HepG2 (cell line): ENCODE measurements around the gene FAT1. TPM values are rescaled to one million over a fixed set of nuclear protein-coding genes. Genes with fewer than 3 reads are reported as not detected.
A peak's percentile ranks its signal among the peaks of the same experiment; 100 is the strongest.

ENCODE experiments used
- FOXA1 ChIP-seq, 2 experiments: fragments of 450-650 bp in 1 of 2; sonication (generic) in 1 of 2; formaldehyde crosslinking in 1 of 2; IDR thresholded peaks; 2 replicates each; pipeline versions ENCODE4 v1.4.0 to v1.6.1; 2016 to 2020; ENCODE audit warnings: missing genetic modification reagents in 1 of 2
- GABPA ChIP-seq, 2 experiments: IDR thresholded peaks; 2 replicates each; pipeline ENCODE4 v1.6.1; 2011 to 2016; ENCODE audit warnings: low read depth in 2 of 2, low read length in 1 of 2, missing biosample characterization in 1 of 2, missing genetic modification characterization in 1 of 2
- KIAA2018 ChIP-seq: sonication (generic); formaldehyde crosslinking; IDR thresholded peaks from 2 replicates; pipeline ENCODE4 v1.5.0; 2020; ENCODE audit warnings: mild to moderate bottlenecking, missing genetic modification reagents, borderline replicate concordance
- NFE2L1 ChIP-seq: sonication (generic); formaldehyde crosslinking; IDR thresholded peaks from 2 replicates; pipeline ENCODE4 v1.4.0; 2020; ENCODE audit warnings: missing genetic modification reagents, mild to moderate bottlenecking, borderline replicate concordance
- NR1H2 ChIP-seq: sonication (generic); formaldehyde crosslinking; IDR thresholded peaks from 2 replicates; pipeline ENCODE4 v1.8.1; 2022; ENCODE audit warnings: low read depth, missing genetic modification reagents, borderline replicate concordance
- REL ChIP-seq: sonication (generic); formaldehyde crosslinking; conservative IDR thresholded peaks from 2 replicates; pipeline ENCODE4 v1.8.0; 2022; ENCODE audit warnings: mild to moderate bottlenecking, missing genetic modification reagents, moderate library complexity
- ZFP37 ChIP-seq: sonication (generic); formaldehyde crosslinking; IDR thresholded peaks from 2 replicates; pipeline ENCODE4 v1.4.0; 2020; ENCODE audit warnings: missing genetic modification reagents, borderline replicate concordance
- ZGPAT ChIP-seq: IDR thresholded peaks from 2 replicates; pipeline ENCODE4 v1.6.1; 2016; ENCODE audit warnings: mild to moderate bottlenecking
- ZNF230 ChIP-seq: sonication (generic); formaldehyde crosslinking; IDR thresholded peaks from 2 replicates; pipeline ENCODE4 v1.4.0; 2020; ENCODE audit warnings: mild to moderate bottlenecking, missing genetic modification reagents
- ZNF263 ChIP-seq: sonication (generic); formaldehyde crosslinking; IDR thresholded peaks from 2 replicates; pipeline ENCODE4 v1.4.0; 2020; ENCODE audit warnings: missing genetic modification reagents
- ZNF547 ChIP-seq: sonication (generic); formaldehyde crosslinking; IDR thresholded peaks from 2 replicates; pipeline ENCODE4 v1.5.1; 2020; ENCODE audit warnings: mild to moderate bottlenecking, missing genetic modification reagents
- ZNF761 ChIP-seq: sonication (generic); formaldehyde crosslinking; conservative IDR thresholded peaks from 2 replicates; pipeline ENCODE4 v1.4.0; 2020; ENCODE audit warnings: mild to moderate bottlenecking, missing genetic modification reagents
- ZNF790 ChIP-seq: sonication (generic); formaldehyde crosslinking; IDR thresholded peaks from 2 replicates; pipeline ENCODE4 v1.8.0; 2022; ENCODE audit warnings: missing genetic modification reagents, mild to moderate bottlenecking, borderline replicate concordance
- ZNF891 ChIP-seq: sonication (generic); formaldehyde crosslinking; IDR thresholded peaks from 2 replicates; pipeline ENCODE4 v1.5.0; 2020; ENCODE audit warnings: mild to moderate bottlenecking, missing genetic modification reagents
- polyA plus RNA-seq, 8 experiments: library from polyadenylated mRNA; depleted of rRNA in 3 of 8; stranded (reverse) in 7 of 8; unstranded in 1 of 8; fragments of >200 nt; fragmentation: Illumina TruSeq in 4 of 8; extraction: Trizol in 4 of 8; gene quantifications; 2 replicates each; pipeline versions ENCODE4 v1.2.1 to v1.2.3, GENCODE V29; 2011 to 2016; ENCODE audit warnings: low read depth in 4 of 8, missing spikeins in 1 of 8, mixed read lengths in 1 of 8; ENCODE audit not compliant: insufficient read depth in 1 of 8
- total RNA-seq, 5 experiments: library from RNA; depleted of rRNA; stranded (reverse); fragments of >200 nt; fragmentation: Illumina TruSeq; extraction: Trizol; gene quantifications; 2 replicates each; pipeline ENCODE4 v1.2.3, GENCODE V29; 2016; ENCODE audit warnings: low read depth in 1 of 5
- TF ChIP-seq, protein P1 (sequence below): sonication (generic); formaldehyde crosslinking; IDR thresholded peaks from 2 replicates; pipeline ENCODE4 v1.5.1; 2020; ENCODE audit warnings: missing genetic modification reagents, mild to moderate bottlenecking, borderline replicate concordance
- TF ChIP-seq, protein P2 (sequence below): IDR thresholded peaks from 2 replicates; pipeline ENCODE4 v1.6.1; 2016; ENCODE audit warnings: missing genetic modification reagents, missing compliant biosample characterization

The FAT1 gene
- total and polyA plus RNA-seq, 2 of the 13 experiments (the other 11 are each of a cell fraction or from before 2014, with no cell fraction given) = 185 to 216 TPM

DNA sequence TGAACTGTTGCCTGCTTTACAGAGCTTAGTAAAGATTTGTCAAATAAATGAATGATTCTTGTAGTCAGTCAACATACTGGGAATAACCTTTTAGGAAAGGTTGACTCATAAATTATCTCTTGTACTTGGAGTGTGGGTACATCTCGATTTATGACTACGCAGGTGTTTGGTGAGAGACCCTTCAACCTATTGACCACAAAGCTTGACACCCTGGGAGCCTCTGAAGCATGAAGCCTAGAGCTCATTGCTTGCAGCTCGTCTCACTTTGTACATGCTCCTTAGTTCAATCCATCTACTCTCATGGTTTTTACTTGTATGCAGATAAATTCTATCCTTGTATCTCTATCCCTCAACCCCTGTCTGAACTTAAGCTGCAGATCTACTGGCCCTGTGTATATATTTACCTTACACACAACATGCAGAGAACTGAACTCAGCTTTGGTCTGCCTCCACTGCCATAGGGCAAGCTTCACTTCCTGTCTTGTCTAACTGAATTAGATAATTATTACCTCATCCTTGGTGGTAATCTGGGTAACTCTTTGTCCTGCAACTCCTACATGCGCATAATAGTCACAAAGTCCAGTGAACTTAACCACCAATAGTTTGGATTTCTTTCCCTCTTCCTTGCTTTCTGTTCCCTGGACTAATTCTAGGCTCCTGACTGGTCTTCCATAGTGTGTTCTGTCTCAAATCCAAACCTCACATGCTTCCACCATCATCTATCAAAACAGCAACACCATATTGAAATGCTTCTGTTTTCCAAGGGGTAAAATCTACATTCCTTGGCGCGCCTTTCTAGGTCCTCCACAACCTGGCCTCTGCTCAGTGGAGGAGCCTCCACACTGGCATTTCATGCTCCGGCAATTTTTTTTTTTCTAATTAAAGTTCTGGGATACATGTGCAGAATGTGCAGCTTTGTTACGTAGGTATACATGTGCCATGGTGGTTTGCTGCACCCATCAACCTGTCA is 32.2 kb upstream of the FAT1 start (continued):
- TF ChIP-seq, protein P1, sequence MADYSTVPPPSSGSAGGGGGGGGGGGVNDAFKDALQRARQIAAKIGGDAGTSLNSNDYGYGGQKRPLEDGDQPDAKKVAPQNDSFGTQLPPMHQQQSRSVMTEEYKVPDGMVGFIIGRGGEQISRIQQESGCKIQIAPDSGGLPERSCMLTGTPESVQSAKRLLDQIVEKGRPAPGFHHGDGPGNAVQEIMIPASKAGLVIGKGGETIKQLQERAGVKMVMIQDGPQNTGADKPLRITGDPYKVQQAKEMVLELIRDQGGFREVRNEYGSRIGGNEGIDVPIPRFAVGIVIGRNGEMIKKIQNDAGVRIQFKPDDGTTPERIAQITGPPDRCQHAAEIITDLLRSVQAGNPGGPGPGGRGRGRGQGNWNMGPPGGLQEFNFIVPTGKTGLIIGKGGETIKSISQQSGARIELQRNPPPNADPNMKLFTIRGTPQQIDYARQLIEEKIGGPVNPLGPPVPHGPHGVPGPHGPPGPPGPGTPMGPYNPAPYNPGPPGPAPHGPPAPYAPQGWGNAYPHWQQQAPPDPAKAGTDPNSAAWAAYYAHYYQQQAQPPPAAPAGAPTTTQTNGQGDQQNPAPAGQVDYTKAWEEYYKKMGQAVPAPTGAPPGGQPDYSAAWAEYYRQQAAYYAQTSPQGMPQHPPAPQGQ (CRISPR knock-in tag) = no peak
- TF ChIP-seq ZNF547 (CRISPR knock-in tag) (peak; percentile 65), REL (CRISPR knock-in tag) (no peak), ZFP37 (CRISPR knock-in tag) (no peak), ZNF761 (CRISPR knock-in tag) (peak; percentile 86; the same call in 1 of the 2 replicates), NFE2L1 (CRISPR knock-in tag) (no peak), KIAA2018 (no peak), FOXA1 (IDR thresholded peaks at IDR 0.05) (no peak), FOXA1 (CRISPR knock-in tag; IDR thresholded peaks at IDR 0.05) (peak; percentile 74), ZNF891 (no peak), ZNF790 (no peak), GABPA (IDR thresholded peaks at IDR 0.05; ENCODE audit: low read depth, low read length) (no peak), GABPA (CRISPR knock-in tag; IDR thresholded peaks at IDR 0.05; ENCODE audit: low read depth) (peak; percentile 81), ZNF263 (CRISPR knock-in tag) (no peak), ZNF230 (CRISPR knock-in tag) (no peak), ZGPAT (CRISPR knock-in tag) (peak; percentile 87), NR1H2 (CRISPR knock-in tag) (no peak)
- TF ChIP-seq, protein P2, sequence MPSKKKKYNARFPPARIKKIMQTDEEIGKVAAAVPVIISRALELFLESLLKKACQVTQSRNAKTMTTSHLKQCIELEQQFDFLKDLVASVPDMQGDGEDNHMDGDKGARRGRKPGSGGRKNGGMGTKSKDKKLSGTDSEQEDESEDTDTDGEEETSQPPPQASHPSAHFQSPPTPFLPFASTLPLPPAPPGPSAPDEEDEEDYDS = peak; percentile 67
